ENCODE measurements around the gene FHOD3.

GRCh38 chr18:36331521-36331971 lies 34.0 kb downstream of the FHOD3 start:
- TF ChIP-seq EZH2phosphoT487 (IDR thresholded peaks at IDR 0.05; ENCODE audit: borderline replicate concordance, low read length) (no peak), CTCF (conservative IDR thresholded peaks at IDR 0.05; ENCODE audit: low read depth, low read length) (no peak), EZH2 (IDR thresholded peaks at IDR 0.05; ENCODE audit: low read length, unreplicated experiment) (no peak)
